PC-3 (cell line): ENCODE data around the gene HMGCS2. TPM values are rescaled to one million over a fixed set of nuclear protein-coding genes. Genes with fewer than 3 reads are reported as not detected.
"Not testable (repeated sequence)": the region's sequence is repeated elsewhere in the genome, so short reads cannot be mapped to it uniquely, and the experiment has no call there.

Experiments used
- ATAC-seq: fragments of 200-7000 bp; cut with Tn5 transposase; 2 replicates; pipeline ENCODE4 v1.9.1; 2020; ENCODE audit warnings: mild to moderate bottlenecking, moderate library complexity
- BruUV-seq: library from RNA; stranded (reverse); fragments of 400-500 nt; replicated peaks from 2 replicates; lab custom pipeline; 2021; lab: Mats Ljungman, UMichigan
- CTCF ChIA-PET: fragments of 300-600 bp; sonication (Branson Sonifier 250); formaldehyde crosslinking; loops from one replicate; lab custom pipeline; 2022; ENCODE audit warnings: antibody characterized with exemption; lab: Charles Lee
- POLR2A ChIA-PET: fragments of 300-600 bp; sonication (Branson Sonifier 250); formaldehyde crosslinking; loops from one replicate; lab custom pipeline; 2022; ENCODE audit warnings: antibody characterized with exemption; ENCODE audit not compliant: unreplicated experiment; lab: Charles Lee
- DNase-seq: peaks from one replicate; pipeline ENCODE4 v3.0.0-alpha.2; 2015
- H2AFZ ChIP-seq: fragments of 300-600 bp; sonication (generic); 2 replicates; pipeline ENCODE4 v1.6.0; 2016; ENCODE audit warnings: antibody characterized with exemption, low read length
- H3F3A ChIP-seq: fragments of 300-600 bp; sonication (generic); one replicate; pipeline ENCODE4 v1.6.0; 2017; ENCODE audit warnings: antibody characterized with exemption, low read length, control low read depth, mild to moderate bottlenecking; ENCODE audit not compliant: unreplicated experiment
- H3K27ac ChIP-seq: fragments of 300-600 bp; sonication (generic); 2 replicates; pipeline ENCODE4 v1.5.1; 2016; ENCODE audit warnings: mild to moderate bottlenecking, low read length
- H3K27me3 ChIP-seq: fragments of 300-600 bp; sonication (generic); 2 replicates; pipeline ENCODE4 v1.6.1; 2016; ENCODE audit warnings: low read length, mixed read lengths
- H3K36me3 ChIP-seq: fragments of 300-600 bp; sonication (generic); 2 replicates; pipeline ENCODE4 v1.6.1; 2016; ENCODE audit warnings: low read depth, mixed run types, low read length, mixed read lengths
- H3K4me1 ChIP-seq: fragments of 300-600 bp; sonication (generic); 2 replicates; pipeline ENCODE4 v1.5.1; 2016; ENCODE audit warnings: low read length; ENCODE audit not compliant: insufficient read depth
- H3K4me2 ChIP-seq: fragments of 300-600 bp; sonication (generic); 2 replicates; pipeline ENCODE4 v1.6.0; 2016; ENCODE audit warnings: low read length
- H3K4me3 ChIP-seq: fragments of 300-600 bp; sonication (generic); 2 replicates; pipeline ENCODE4 v1.5.1; 2016; ENCODE audit warnings: mild to moderate bottlenecking, low read length, mixed read lengths
- H3K79me2 ChIP-seq: fragments of 300-600 bp; sonication (generic); 2 replicates; pipeline ENCODE4 v1.6.1; 2017; ENCODE audit warnings: low read length, mixed read lengths
- H3K9ac ChIP-seq: fragments of 300-600 bp; sonication (generic); 2 replicates; pipeline ENCODE4 v1.6.0; 2016; ENCODE audit warnings: mild to moderate bottlenecking, low read length
- H3K9me2 ChIP-seq: fragments of 300-600 bp; sonication (generic); replicated peaks from 2 replicates; pipeline ENCODE4 v1.6.1; 2016; ENCODE audit warnings: mixed run types, low read length, mixed read lengths
- H3K9me3 ChIP-seq: fragments of 300-600 bp; sonication (generic); 2 replicates; pipeline ENCODE4 v1.6.1; 2016; ENCODE audit warnings: low read length, mixed read lengths
- H4K20me1 ChIP-seq: fragments of 300-600 bp; sonication (generic); 2 replicates; pipeline ENCODE4 v1.6.1; 2016; ENCODE audit warnings: low read length, mixed read lengths
- EZH2 ChIP-seq: fragments of 300-600 bp; sonication (generic); IDR thresholded peaks from one replicate; pipeline ENCODE4 v1.6.1; 2017; ENCODE audit warnings: antibody characterized with exemption, mild to moderate bottlenecking, low read length; ENCODE audit not compliant: unreplicated experiment
- EZH2phosphoT487 ChIP-seq: fragments of 300-600 bp; sonication (generic); IDR thresholded peaks from 2 replicates; pipeline ENCODE4 v1.6.1; 2018; ENCODE audit warnings: mild to moderate bottlenecking, antibody characterized with exemption, low read length, borderline replicate concordance
- intact Hi-C: fragments of 100-400 bp; cut with micrococcal nuclease; formaldehyde crosslinking; loops from 2 replicates; pipeline ENCODE4 v1.9.0; 2023
- total RNA-seq: library from RNA; depleted of rRNA; stranded (reverse); fragments of >200 nt; gene quantifications from 2 replicates; pipeline ENCODE4 v1.2.3, GENCODE V29; 2014
- TF ChIP-seq, protein P1 (sequence below): fragments of 300-600 bp; sonication (generic); conservative IDR thresholded peaks from 2 replicates; pipeline ENCODE4 v1.5.1; 2017; ENCODE audit warnings: antibody characterized with exemption, low read depth, mild to moderate bottlenecking, low read length

Gene HMGCS2
- total RNA-seq, 1 experiment from 2014 or later, result not detected

DNA sequence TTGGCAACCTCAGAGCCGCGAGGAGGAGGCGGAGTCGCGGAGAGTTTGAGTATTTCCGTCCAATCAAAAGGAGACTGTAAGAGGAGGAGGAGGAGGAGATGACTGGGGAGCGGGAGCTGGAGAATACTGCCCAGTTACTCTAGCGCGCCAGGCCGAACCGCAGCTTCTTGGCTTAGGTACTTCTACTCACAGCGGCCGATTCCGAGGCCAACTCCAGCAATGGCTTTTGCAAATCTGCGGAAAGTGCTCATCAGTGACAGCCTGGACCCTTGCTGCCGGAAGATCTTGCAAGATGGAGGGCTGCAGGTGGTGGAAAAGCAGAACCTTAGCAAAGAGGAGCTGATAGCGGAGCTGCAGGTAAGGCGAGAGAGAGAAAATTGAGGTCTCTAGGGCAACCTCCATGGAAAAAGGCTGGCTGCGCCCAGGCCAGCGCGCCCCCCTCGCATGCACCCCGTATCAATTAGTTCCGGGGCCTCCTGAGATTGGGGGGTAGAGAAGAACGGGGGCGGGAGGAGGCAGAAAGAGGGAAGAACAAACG lies 56.8 kb downstream of the HMGCS2 start, which contains the start of gene PHGDH:
Gene PHGDH, plus strand, starts transcription at position 131 of the 538 bp plus-strand sequence. Its CDS starts 89 bp downstream, at position 220.
- no peak for TF ChIP-seq EZH2
- no peak for TF ChIP-seq EZH2phosphoT487
- TF ChIP-seq, protein P1, sequence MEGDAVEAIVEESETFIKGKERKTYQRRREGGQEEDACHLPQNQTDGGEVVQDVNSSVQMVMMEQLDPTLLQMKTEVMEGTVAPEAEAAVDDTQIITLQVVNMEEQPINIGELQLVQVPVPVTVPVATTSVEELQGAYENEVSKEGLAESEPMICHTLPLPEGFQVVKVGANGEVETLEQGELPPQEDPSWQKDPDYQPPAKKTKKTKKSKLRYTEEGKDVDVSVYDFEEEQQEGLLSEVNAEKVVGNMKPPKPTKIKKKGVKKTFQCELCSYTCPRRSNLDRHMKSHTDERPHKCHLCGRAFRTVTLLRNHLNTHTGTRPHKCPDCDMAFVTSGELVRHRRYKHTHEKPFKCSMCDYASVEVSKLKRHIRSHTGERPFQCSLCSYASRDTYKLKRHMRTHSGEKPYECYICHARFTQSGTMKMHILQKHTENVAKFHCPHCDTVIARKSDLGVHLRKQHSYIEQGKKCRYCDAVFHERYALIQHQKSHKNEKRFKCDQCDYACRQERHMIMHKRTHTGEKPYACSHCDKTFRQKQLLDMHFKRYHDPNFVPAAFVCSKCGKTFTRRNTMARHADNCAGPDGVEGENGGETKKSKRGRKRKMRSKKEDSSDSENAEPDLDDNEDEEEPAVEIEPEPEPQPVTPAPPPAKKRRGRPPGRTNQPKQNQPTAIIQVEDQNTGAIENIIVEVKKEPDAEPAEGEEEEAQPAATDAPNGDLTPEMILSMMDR, result no peak
- BruUV-seq, result TSS peak; percentile 86
- POLR2A ChIA-PET, result interaction anchor here (0.6 to 1.0 kb wide), 3 partner anchors 13 to 462 kb away, joined by 3 to 6 read pairs (median 4); no protein-coding TSS in a partner anchor

DNA sequence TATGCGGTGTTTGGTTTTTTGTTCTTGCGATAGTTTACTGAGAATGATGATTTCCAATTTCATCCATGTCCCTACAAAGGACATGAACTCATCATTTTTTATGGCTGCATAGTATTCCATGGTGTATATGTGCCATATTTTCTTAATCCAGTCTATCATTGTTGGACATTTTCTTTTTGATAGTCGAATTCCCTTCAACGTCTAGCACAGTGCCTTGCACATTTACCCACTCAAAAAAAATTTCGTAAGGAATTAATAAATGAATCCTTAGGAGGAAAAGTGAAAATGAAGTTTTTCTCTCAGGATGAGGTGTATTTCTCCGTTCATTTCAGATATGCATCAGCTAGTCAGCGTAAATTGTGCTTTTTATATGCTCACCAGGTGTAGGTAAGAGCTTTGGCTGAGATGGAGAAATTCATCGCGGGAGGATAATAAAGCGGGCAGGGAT lies 57.3 kb downstream of the HMGCS2 start:
- H3K36me3 ChIP-seq, DNase-seq, H3K9ac ChIP-seq, H4K20me1 ChIP-seq, H3F3A ChIP-seq, ATAC-seq, H3K27ac ChIP-seq, BruUV-seq, H3K27me3 ChIP-seq, H3K9me2 ChIP-seq, H3K9me3 ChIP-seq: not testable (repeated sequence)
- Histone ChIP-seq H3K4me1 (peaks cover 18% of the 10 kb centered on the region), H3K4me2 (peak overlapping the region; percentile 94), H3K4me3 (peak overlapping the region; percentile 98), H3K79me2 (peaks cover 38% of the 10 kb centered on the region), H2AFZ (peak overlapping the region; percentile 94; the same call in 1 of the 2 replicates)
- intact Hi-C loops, result loop anchor here (1.0 kb wide), 1 partner anchor 36 kb away; no protein-coding TSS in a partner anchor
- POLR2A ChIA-PET, result interaction anchor here (0.6 to 1.0 kb wide), 3 partner anchors 13 to 461 kb away, joined by 3 to 6 read pairs (median 4); no protein-coding TSS in a partner anchor
- CTCF ChIA-PET, result interaction anchor here (0.7 to 1.0 kb wide), 2 partner anchors 25 to 37 kb away, joined by 3 read pairs; no protein-coding TSS in a partner anchor

More for the DNA sequence above, 56.8 kb downstream of the HMGCS2 start, which contains the start of gene PHGDH:
- Histone ChIP-seq H3K27me3 (no peaks in the 10 kb centered on the region), H3K4me3 (peak within 1 kb of the TSS; percentile 98), H2AFZ (peak within 1 kb of the TSS; percentile 94), H3K4me2 (peak within 1 kb of the TSS; percentile 94), H3K9ac (peak within 1 kb of the TSS; percentile 74), H3K36me3 (no peaks in the 10 kb centered on the region), H3K9me2 (no peaks in the 10 kb centered on the region), H4K20me1 (0 out of 2 replicates have a peak, but pooled peaks cover 7% of the 10 kb centered on the region), H3K27ac (peak within 1 kb of the TSS; percentile 20; the same call in 1 of the 2 replicates), H3F3A (no peaks in the 10 kb centered on the region), H3K9me3 (no peaks in the 10 kb centered on the region), H3K79me2 (peaks cover 42% of the 10 kb centered on the region), H3K4me1 (peaks cover 18% of the 10 kb centered on the region)
- intact Hi-C loops, result loop anchor here (1.0 kb wide), 1 partner anchor 37 kb away; no protein-coding TSS in a partner anchor
- CTCF ChIA-PET, result interaction anchor here (0.7 to 1.0 kb wide), 2 partner anchors 25 to 37 kb away, joined by 3 read pairs; no protein-coding TSS in a partner anchor
- DNase-seq (peak; percentile 89), ATAC-seq (peak; percentile 84)

DNA sequence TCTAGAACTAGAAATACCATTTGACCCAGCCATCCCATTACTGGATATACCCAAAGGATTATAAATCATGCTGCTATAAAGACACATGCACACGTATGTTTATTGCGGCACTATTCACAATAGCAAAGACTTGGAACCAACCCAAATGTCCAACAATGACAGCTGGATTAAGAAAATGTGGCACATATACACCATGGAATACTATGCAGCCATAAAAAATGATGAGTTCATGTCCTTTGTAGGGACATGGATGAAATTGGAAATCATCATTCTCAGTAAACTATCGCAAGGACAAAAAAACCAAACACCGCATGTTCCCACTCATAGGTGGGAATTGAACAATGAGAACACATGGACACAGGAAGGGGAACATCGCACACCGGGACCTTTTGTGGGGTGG lies 62.1 kb downstream of the HMGCS2 start:
- H3K36me3 ChIP-seq, CTCF ChIA-PET, H3K4me3 ChIP-seq, H3K27me3 ChIP-seq, H3K9me2 ChIP-seq, H2AFZ ChIP-seq, H3K27ac ChIP-seq, H3K4me1 ChIP-seq, BruUV-seq, H3K9me3 ChIP-seq, H3K4me2 ChIP-seq, H4K20me1 ChIP-seq, intact Hi-C loops, ATAC-seq, H3K9ac ChIP-seq, H3K79me2 ChIP-seq, DNase-seq, POLR2A ChIA-PET, H3F3A ChIP-seq: not testable (repeated sequence)
